ENCODE measurements around the gene GALNT10. TPM values are rescaled to one million over a fixed set of nuclear protein-coding genes. Genes with fewer than 3 reads are reported as not detected.

Gene GALNT10
- polyA plus RNA-seq, 1 donor (not counting 4 experiments of a cell fraction or from before 2014, with no cell fraction given): 17.9 TPM

GRCh38 chr5:154159343-154159742 lies 31.2 kb upstream of the GALNT10 start:
- dilution Hi-C loops (cut with MboI; ENCODE audit: extremely low pct_ligation_motif_present, low sequenced_read_pairs): no loop called here
- FAIRE-seq (no peak), DNase-seq (ENCODE audit: low read depth, low spot score) (no peak)
- no peak overlapping the region for H3K9ac ChIP-seq (ENCODE audit: control insufficient read depth, extremely low read depth, insufficient read depth, low read length)
- H3K79me2 ChIP-seq (ENCODE audit: control insufficient read depth, insufficient read depth, low read length): no peaks in the 10 kb centered on the region
- H3K27me3 ChIP-seq (ENCODE audit: control insufficient read depth, extremely low read depth, insufficient read depth, low read length): peaks cover 7% of the 10 kb centered on the region
- no peaks in the 10 kb centered on the region for H3K9me3 ChIP-seq (ENCODE audit: control insufficient read depth, low read depth, low read length)
- H3K27ac ChIP-seq (ENCODE audit: control insufficient read depth, insufficient read depth, low read length): no peak overlapping the region
- no peak overlapping the region for H3K4me3 ChIP-seq (ENCODE audit: control insufficient read depth in 2 of 3, extremely low read depth in 1 of 3, insufficient read depth in 2 of 3, low read depth in 1 of 3, low read length in 3 of 3)
- no peaks in the 10 kb centered on the region for H3K36me3 ChIP-seq (ENCODE audit: control insufficient read depth in 2 of 2, extremely low read depth in 1 of 2, insufficient read depth in 2 of 2, low read length in 2 of 2)
- H4K20me1 ChIP-seq (ENCODE audit: control insufficient read depth, extremely low read depth, insufficient read depth, low read length): no peaks in the 10 kb centered on the region
- no peaks in the 10 kb centered on the region for H3K4me1 ChIP-seq (ENCODE audit: control insufficient read depth, extremely low read depth, insufficient read depth, low read length)
- no peak overlapping the region for H3K4me2 ChIP-seq (ENCODE audit: control insufficient read depth, extremely low read depth, insufficient read depth, low read depth, low read length)
- TF ChIP-seq EZH2 (IDR thresholded peaks at IDR 0.05; ENCODE audit: low read length) (no peak), CTCF (optimal IDR thresholded peaks at IDR 0.05 in 1 of 3, IDR thresholded peaks at IDR 0.05 in 1 of 3, conservative IDR thresholded peaks at IDR 0.05 in 1 of 3; ENCODE audit: extremely low read depth in 1 of 3, insufficient read depth in 2 of 3, low read length in 3 of 3) (no peak)
- no peak overlapping the region for H2AFZ ChIP-seq (ENCODE audit: control insufficient read depth, low read length)
- no peaks in the 10 kb centered on the region for H3K9me1 ChIP-seq (ENCODE audit: control insufficient read depth, extremely low read depth, insufficient read depth, low read length)

- Histone ChIP-seq H4K20me1 (ENCODE audit: control insufficient read depth, extremely low read depth, insufficient read depth, low read length) (no peaks in the 10 kb centered on the region), H3K9ac (ENCODE audit: control insufficient read depth, extremely low read depth, insufficient read depth, low read length) (no peak overlapping the region), H2AFZ (ENCODE audit: control insufficient read depth, low read length) (no peak overlapping the region), H3K4me1 (ENCODE audit: control insufficient read depth, extremely low read depth, insufficient read depth, low read length) (no peaks in the 10 kb centered on the region), H3K79me2 (ENCODE audit: control insufficient read depth, insufficient read depth, low read length) (no peaks in the 10 kb centered on the region), H3K27ac (ENCODE audit: control insufficient read depth, insufficient read depth, low read length) (no peak overlapping the region), H3K4me3 (ENCODE audit: control insufficient read depth in 2 of 3, extremely low read depth in 1 of 3, insufficient read depth in 2 of 3, low read depth in 1 of 3, low read length in 3 of 3) (no peak overlapping the region), H3K27me3 (ENCODE audit: control insufficient read depth, extremely low read depth, insufficient read depth, low read length) (peaks cover 14% of the 10 kb centered on the region), H3K4me2 (ENCODE audit: control insufficient read depth, extremely low read depth, insufficient read depth, low read depth, low read length) (no peak overlapping the region), H3K9me3 (ENCODE audit: control insufficient read depth, low read depth, low read length) (no peaks in the 10 kb centered on the region), H3K36me3 (ENCODE audit: control insufficient read depth in 2 of 2, extremely low read depth in 1 of 2, insufficient read depth in 2 of 2, low read length in 2 of 2) (no peaks in the 10 kb centered on the region), H3K9me1 (ENCODE audit: control insufficient read depth, extremely low read depth, insufficient read depth, low read length) (no peaks in the 10 kb centered on the region)
- DNase-seq (ENCODE audit: low read depth, low spot score) (no peak), FAIRE-seq (no peak)
- TF ChIP-seq CTCF (optimal IDR thresholded peaks at IDR 0.05 in 1 of 3, IDR thresholded peaks at IDR 0.05 in 1 of 3, conservative IDR thresholded peaks at IDR 0.05 in 1 of 3; ENCODE audit: extremely low read depth in 1 of 3, insufficient read depth in 2 of 3, low read length in 3 of 3) (no peak), EZH2 (IDR thresholded peaks at IDR 0.05; ENCODE audit: low read length) (no peak)
- dilution Hi-C loops (cut with MboI; ENCODE audit: extremely low pct_ligation_motif_present, low sequenced_read_pairs): no loop called here
These were observed 27.9 kb upstream of the GALNT10 start for GRCh38 chr5:154162539-154163151.

Measured in keratinocyte (primary cell).